Peyer's patch (tissue), 4 donors: Measurements from ENCODE around the gene NPTX1. TPM values are rescaled to one million over a fixed set of nuclear protein-coding genes. Genes with fewer than 3 reads are reported as not detected.
A peak's percentile ranks its signal among the peaks of the same experiment; 100 is the strongest.

Experiments
- DNase-seq, 3 donors: peaks; one replicate each; pipeline ENCODE4 v3.0.0-alpha.2; 2017 to 2019
- H3K27ac ChIP-seq, 4 donors: fragments of 200-600 bp; sonication (generic); one replicate each; pipeline ENCODE4 v1.5.1; 2016 to 2019
- H3K27me3 ChIP-seq, 2 donors: fragments of 200-600 bp; sonication (generic); one replicate each; pipeline ENCODE4 v1.5.1; 2019
- H3K36me3 ChIP-seq, 3 donors: fragments of 200-600 bp; sonication (generic); one replicate each; pipeline ENCODE4 v1.5.1; 2016 to 2019
- H3K4me1 ChIP-seq, 4 donors: fragments of 200-600 bp; sonication (generic); one replicate each; pipeline ENCODE4 v1.5.1; 2016 to 2019
- H3K4me3 ChIP-seq, 4 donors: fragments of 200-600 bp; sonication (generic); 1 replicate in 3 of 4; 2 replicates in 1 of 4; pipeline ENCODE4 v1.5.1; 2016 to 2019; ENCODE audit warnings: mild to moderate bottlenecking in 1 of 4
- H3K9me3 ChIP-seq, 4 donors: fragments of 200-600 bp; sonication (generic); one replicate each; pipeline ENCODE4 v1.5.1; 2016 to 2019; ENCODE audit warnings: mild to moderate bottlenecking in 1 of 4
- POLR2A ChIP-seq, 2 donors: fragments of 450-650 bp; IDR thresholded peaks; one replicate each; pipeline ENCODE4 v1.5.1; 2017; ENCODE audit warnings: antibody characterized with exemption in 2 of 2, mild to moderate bottlenecking in 2 of 2, moderate library complexity in 2 of 2
- total RNA-seq, 4 donors: library from RNA; depleted of rRNA; stranded (reverse); fragments of >200 nt; gene quantifications; one replicate each; pipeline ENCODE4 v1.1.0, GENCODE V29; 2016
- TF ChIP-seq, protein P1 (sequence below), 6 experiments: fragments of 450-650 bp in 4 of 6; fragments of 200-600 bp in 2 of 6; sonication (generic) in 1 of 6; IDR thresholded peaks; one replicate each; pipeline ENCODE4 v1.5.1; 2017 to 2019; ENCODE audit warnings: antibody characterized with exemption in 6 of 6, mild to moderate bottlenecking in 3 of 6, moderate library complexity in 1 of 6

Gene NPTX1
- total RNA-seq, 4 donors from 2014 or later: 0.80 to 1.8 TPM; not detected in 2

GRCh38 chr17:80498242-80498919 is 22.0 kb upstream of the NPTX1 start:
- TF ChIP-seq POLR2A (IDR thresholded peaks at IDR 0.05): no peak
- TF ChIP-seq, protein P1, sequence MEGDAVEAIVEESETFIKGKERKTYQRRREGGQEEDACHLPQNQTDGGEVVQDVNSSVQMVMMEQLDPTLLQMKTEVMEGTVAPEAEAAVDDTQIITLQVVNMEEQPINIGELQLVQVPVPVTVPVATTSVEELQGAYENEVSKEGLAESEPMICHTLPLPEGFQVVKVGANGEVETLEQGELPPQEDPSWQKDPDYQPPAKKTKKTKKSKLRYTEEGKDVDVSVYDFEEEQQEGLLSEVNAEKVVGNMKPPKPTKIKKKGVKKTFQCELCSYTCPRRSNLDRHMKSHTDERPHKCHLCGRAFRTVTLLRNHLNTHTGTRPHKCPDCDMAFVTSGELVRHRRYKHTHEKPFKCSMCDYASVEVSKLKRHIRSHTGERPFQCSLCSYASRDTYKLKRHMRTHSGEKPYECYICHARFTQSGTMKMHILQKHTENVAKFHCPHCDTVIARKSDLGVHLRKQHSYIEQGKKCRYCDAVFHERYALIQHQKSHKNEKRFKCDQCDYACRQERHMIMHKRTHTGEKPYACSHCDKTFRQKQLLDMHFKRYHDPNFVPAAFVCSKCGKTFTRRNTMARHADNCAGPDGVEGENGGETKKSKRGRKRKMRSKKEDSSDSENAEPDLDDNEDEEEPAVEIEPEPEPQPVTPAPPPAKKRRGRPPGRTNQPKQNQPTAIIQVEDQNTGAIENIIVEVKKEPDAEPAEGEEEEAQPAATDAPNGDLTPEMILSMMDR (IDR thresholded peaks at IDR 0.05): no peak
- Histone ChIP-seq H3K36me3 (no peaks in the 10 kb centered on the region), H3K27ac (peak overlapping the region in 2 of 4 donors; percentile 39 to 46), H3K27me3 (no peaks in the 10 kb centered on the region), H3K9me3 (no peaks in the 10 kb centered on the region), H3K4me1 (no peaks in the 10 kb centered on the region), H3K4me3 (no peak overlapping the region)
- DNase-seq: no peak

DNA sequence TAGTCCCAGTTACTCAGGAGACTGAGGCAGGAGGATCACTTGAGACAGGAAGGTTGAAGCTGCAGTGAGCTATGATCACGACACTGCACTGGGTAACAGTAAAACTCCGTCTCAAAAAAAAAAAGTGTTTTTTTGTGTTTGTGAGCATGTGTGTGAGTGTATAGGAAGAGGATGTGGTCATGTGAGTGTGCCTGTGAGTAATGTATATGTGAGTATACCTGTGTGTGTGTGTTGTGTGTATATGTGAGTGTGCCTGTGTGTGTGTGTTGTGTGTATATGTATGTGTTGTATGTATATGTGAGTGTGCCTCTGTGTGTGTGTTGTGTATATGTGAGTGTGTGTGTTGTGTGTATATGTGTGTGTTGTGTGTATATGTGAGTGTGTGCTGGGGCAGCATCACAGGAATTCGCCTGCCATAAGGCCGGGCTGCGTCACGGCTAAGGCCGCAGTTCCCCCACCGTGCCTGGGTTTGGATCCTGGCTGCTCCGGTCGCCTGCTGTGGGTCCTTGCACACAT is 21.4 kb upstream of the NPTX1 start:
- DNase-seq: no peak
- Histone ChIP-seq H3K4me1 (no peaks in the 10 kb centered on the region), H3K36me3 (no peaks in the 10 kb centered on the region), H3K9me3 (no peaks in the 10 kb centered on the region), H3K4me3 (no peak overlapping the region), H3K27me3 (no peaks in the 10 kb centered on the region), H3K27ac (peak overlapping the region in 1 of 4 donors; percentile 46)
- TF ChIP-seq, protein P1 (IDR thresholded peaks at IDR 0.05): no peak
- no peak for TF ChIP-seq POLR2A (IDR thresholded peaks at IDR 0.05)

DNA sequence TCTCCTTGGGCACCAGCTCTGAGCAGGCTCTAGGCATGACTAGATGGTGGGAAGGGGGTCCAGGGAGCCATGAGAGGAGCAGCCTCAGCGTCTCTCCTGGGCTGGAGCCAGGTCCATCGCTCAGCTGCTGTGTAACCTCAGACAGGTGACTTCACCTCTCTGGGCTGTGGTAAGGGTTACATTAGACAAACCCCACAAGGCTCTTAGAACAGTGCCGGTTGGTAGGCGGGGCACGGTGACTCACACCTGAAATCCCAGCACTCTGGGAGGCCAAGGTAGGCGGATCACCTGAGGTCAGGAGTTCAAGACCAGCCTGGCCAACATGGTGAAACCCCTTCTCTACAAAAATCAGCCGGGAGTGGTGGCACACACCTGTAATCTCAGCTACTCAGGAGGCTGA is 18.1 kb upstream of the NPTX1 start:
- Histone ChIP-seq H3K27ac (no peak overlapping the region), H3K9me3 (no peaks in the 10 kb centered on the region), H3K4me3 (no peak overlapping the region), H3K27me3 (no peaks in the 10 kb centered on the region), H3K36me3 (no peaks in the 10 kb centered on the region), H3K4me1 (no peaks in the 10 kb centered on the region)
- TF ChIP-seq POLR2A (IDR thresholded peaks at IDR 0.05): no peak
- TF ChIP-seq, protein P1 (IDR thresholded peaks at IDR 0.05): no peak
- no peak for DNase-seq

DNA sequence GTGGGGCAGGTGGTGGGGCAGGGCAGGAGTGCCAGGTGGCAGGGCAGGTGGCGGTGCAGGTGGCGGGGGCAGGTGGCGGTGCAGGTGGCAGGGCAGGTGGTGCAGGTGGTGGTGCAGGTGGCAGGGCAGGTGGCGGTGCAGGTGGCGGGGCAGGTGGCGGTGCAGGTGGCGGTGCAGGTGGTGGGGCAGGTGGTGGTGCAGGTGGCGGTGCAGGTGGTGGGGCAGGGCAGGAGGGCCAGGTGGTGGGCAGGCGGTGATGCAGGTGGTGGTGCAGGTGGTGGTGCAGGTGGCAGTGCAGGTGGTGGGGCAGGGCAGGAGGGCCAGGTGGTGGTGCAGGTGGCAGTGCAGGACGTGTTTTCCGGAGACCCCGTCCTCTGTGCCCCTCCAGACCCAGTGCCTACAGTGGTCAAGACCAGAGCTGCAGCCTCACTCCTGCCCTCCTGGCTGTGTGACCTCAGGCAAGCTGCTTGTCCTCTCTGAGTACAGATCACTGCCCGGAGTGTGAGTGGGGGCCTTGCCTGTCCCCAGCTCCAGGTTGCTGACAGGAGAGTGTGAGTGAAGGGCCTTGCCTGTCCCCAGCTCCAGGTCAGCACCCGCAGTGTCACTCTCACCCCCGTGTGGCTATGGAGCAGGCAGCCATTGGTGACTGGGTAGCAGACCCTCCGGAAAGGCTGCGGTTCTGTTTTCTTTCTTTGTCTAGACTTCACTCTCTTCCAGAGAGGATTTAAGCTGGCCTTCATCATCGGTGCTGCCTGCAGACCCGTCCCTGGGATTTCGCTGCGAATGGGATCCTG is 16.1 kb upstream of the NPTX1 start:
- Histone ChIP-seq H3K36me3 (no peaks in the 10 kb centered on the region), H3K4me1 (no peaks in the 10 kb centered on the region), H3K9me3 (peaks cover 0 to 2% (median 0%) of the 10 kb centered on the region in 4 donors), H3K27ac (no peak overlapping the region), H3K27me3 (no peaks in the 10 kb centered on the region), H3K4me3 (no peak overlapping the region)
- no peak for DNase-seq
- TF ChIP-seq, protein P1 (IDR thresholded peaks at IDR 0.05): no peak
- TF ChIP-seq POLR2A (IDR thresholded peaks at IDR 0.05): no peak

DNA sequence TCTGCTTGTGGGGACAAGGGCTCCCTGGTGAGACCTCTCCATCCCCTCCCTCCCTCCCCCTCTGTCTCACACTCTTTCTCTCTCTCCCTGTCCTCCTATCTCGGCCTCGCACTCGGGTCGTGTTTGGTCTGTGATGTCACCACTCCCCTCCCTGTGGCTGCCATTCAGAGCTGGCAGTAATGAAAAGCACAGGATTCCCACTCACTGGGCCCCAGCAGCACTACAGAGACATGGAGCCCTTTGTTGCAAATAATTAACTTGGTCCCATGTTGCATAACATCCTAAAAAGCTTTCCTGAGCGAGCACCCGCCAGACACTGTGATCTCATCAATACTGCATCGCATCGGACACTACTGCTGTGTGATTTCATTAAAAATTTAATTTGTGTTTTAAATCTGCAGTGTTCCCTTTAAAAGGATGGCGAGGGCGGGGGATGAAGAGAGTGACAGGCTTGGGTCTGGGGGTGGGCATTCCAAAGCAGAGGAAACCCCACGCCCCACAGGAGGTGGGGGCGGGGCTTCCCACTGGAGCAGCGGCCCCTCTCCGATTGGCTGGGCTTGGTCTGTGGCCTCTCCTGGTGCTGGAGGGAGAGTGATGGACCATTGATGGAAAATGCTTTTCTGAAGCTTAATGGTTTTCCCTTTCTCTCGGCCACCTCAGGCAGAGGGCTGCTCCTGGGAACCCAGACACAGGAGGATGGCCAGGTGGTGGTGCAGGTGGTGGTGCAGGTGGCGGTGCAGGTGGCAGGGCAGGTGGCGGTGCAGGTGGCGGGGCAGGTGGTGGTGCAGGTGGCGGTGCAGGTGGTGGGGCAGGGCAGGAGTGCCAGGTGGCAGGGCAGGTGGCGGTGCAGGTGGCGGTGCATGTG is 15.3 kb upstream of the NPTX1 start:
- H3K36me3 ChIP-seq: no peaks in the 10 kb centered on the region
- H3K9me3 ChIP-seq: peaks cover 0 to 4% (median 0%) of the 10 kb centered on the region in 4 donors
- no peaks in the 10 kb centered on the region for H3K27me3 ChIP-seq
- no peak overlapping the region for H3K4me3 ChIP-seq
- TF ChIP-seq, protein P1 (IDR thresholded peaks at IDR 0.05): no peak
- TF ChIP-seq POLR2A (IDR thresholded peaks at IDR 0.05): no peak
- no peaks in the 10 kb centered on the region for H3K4me1 ChIP-seq
- no peak for DNase-seq
- no peak overlapping the region for H3K27ac ChIP-seq
